Kidney epithelial cell (primary cell): ENCODE measurements around the gene OTUD7B. TPM values are rescaled to one million over a fixed set of nuclear protein-coding genes. Genes with fewer than 3 reads are reported as not detected.
"Not testable (repeated sequence)": the region's sequence is repeated elsewhere in the genome, so short reads cannot be mapped to it uniquely, and the experiment has no call there.

Source experiments
- DNase-seq: peaks from one replicate; pipeline ENCODE4 v3.0.0-alpha.2; 2010; ENCODE audit warnings: low read depth
- H3K27me3 ChIP-seq: 2 replicates; pipeline ENCODE4 v1.6.0; 2011; ENCODE audit warnings: low read length; ENCODE audit not compliant: control insufficient read depth, insufficient read depth
- H3K36me3 ChIP-seq: 2 replicates; pipeline ENCODE4 v1.5.1; 2011; ENCODE audit warnings: low read length; ENCODE audit not compliant: control insufficient read depth, insufficient read depth
- H3K4me3 ChIP-seq: 2 replicates; pipeline ENCODE4 v1.5.1; 2011; ENCODE audit warnings: low read depth, mild to moderate bottlenecking, control low read depth, low read length
- total RNA-seq: library from RNA; depleted of rRNA; stranded (reverse); fragments of >200 nt; gene quantifications from 2 replicates; pipeline ENCODE4 v1.2.3, GENCODE V29; 2015
- TF ChIP-seq, protein P1 (sequence below): IDR thresholded peaks from 2 replicates; pipeline ENCODE4 v1.5.1; 2011; ENCODE audit warnings: mild to moderate bottlenecking, moderate library complexity, low read length, control low read depth, inconsistent platforms; ENCODE audit not compliant: insufficient read depth, poor library complexity, severe bottlenecking

The OTUD7B gene
- total RNA-seq, 1 donor from 2014 or later, result 14.7 TPM

DNA sequence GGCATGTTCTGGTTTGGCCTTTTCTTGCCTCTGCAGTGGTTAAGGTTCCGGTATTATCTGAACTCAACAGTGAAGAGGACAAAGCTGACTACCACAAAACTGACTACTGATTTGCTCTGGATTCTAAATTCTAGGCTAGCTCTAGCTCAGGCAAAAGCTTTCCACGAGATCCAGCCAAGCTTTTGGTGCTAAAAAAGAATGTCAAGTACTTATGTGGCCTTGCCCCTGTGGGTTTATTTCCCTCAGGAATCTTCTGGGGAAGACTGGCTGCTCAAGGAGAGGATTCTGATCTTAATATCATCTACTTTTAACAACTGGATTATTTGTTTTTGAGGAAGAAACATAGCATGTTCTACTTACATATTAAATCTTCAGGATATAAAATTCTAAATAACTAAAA is 47.8 kb downstream of the OTUD7B start:
- H3K36me3 ChIP-seq, result peaks cover 6% of the 10 kb centered on the region
- no peaks in the 10 kb centered on the region for H3K27me3 ChIP-seq
- TF ChIP-seq, protein P1, sequence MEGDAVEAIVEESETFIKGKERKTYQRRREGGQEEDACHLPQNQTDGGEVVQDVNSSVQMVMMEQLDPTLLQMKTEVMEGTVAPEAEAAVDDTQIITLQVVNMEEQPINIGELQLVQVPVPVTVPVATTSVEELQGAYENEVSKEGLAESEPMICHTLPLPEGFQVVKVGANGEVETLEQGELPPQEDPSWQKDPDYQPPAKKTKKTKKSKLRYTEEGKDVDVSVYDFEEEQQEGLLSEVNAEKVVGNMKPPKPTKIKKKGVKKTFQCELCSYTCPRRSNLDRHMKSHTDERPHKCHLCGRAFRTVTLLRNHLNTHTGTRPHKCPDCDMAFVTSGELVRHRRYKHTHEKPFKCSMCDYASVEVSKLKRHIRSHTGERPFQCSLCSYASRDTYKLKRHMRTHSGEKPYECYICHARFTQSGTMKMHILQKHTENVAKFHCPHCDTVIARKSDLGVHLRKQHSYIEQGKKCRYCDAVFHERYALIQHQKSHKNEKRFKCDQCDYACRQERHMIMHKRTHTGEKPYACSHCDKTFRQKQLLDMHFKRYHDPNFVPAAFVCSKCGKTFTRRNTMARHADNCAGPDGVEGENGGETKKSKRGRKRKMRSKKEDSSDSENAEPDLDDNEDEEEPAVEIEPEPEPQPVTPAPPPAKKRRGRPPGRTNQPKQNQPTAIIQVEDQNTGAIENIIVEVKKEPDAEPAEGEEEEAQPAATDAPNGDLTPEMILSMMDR, result no peak
- no peak for DNase-seq
- H3K4me3 ChIP-seq, result no peak overlapping the region

DNA sequence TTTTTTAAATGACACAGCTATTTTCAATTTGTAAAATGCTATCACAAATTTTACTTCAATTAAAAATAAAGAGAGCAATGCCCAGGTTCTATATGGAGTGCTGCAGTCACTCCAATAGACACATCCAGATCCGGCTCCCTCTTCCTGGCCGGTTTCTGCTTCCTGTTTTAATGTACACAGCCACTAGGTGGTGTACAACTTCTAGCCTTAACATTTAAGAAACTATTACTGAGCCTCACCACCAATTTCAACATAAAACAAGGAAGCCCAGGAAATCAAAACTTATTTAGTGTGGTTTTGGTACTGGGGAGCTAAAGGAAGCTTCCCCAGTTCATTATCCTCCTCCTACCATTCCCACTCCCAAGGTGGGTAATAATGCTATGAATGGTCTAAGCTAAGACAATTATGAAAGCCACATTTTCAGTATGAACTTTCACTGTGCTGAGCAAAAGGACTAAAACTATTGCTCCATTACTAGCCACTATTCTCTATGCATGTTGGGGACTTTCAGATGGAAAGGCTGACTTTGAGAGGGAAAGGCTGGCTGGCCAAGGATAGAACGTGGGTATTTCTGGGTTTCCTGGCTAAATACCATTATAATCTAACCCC is 48.4 kb downstream of the OTUD7B start:
- TF ChIP-seq, protein P1, result peak; percentile 64
- no peak overlapping the region for H3K4me3 ChIP-seq
- no peaks in the 10 kb centered on the region for H3K27me3 ChIP-seq
- DNase-seq, result peak; percentile 47
- peaks cover 5% of the 10 kb centered on the region for H3K36me3 ChIP-seq

DNA sequence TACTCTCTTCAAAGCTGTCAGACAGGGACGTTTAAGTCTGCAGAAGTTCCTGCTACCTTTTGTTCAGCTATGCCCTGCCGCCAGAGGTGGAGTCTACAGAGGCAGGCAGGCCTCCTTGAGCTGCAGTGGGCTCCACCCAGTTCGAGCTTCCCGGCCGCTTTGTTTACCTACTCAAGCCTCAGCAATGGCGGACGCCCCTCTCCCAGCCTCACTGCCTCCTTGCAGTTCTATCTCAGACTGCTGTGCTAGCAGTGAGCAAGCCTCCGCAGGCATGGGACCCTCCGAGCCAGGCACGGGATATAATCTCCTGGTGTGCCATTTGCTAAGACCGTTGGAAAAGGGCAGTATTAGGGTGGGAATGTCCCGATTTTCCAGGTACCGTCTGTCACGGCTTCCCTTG is 53.0 kb downstream of the OTUD7B start:
- not testable (repeated sequence) for H3K27me3 ChIP-seq, DNase-seq, H3K4me3 ChIP-seq, H3K36me3 ChIP-seq

DNA sequence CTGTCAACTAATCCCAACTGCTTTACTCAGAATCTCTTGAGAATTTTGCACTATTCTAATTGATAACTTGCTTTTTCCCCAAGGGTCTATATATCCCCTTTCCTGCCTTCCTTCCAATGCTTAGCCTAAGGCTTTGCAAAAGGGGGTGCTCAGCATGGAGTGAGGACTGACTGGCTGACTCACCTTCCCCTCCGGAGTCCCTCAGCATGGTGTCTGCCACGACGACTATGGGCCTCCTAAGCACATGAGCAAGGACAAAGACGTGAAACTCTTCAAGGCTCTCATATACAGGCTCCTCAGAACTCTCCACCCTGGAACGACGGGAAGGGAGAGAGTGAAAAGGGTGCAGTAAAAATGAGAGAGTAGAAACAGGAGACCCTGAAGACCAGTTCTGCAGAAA is 60.6 kb downstream of the OTUD7B start:
- TF ChIP-seq, protein P1, result no peak
- H3K27me3 ChIP-seq, result no peaks in the 10 kb centered on the region
- DNase-seq, result no peak
- no peak overlapping the region for H3K4me3 ChIP-seq
- peaks cover 3% of the 10 kb centered on the region for H3K36me3 ChIP-seq

DNA sequence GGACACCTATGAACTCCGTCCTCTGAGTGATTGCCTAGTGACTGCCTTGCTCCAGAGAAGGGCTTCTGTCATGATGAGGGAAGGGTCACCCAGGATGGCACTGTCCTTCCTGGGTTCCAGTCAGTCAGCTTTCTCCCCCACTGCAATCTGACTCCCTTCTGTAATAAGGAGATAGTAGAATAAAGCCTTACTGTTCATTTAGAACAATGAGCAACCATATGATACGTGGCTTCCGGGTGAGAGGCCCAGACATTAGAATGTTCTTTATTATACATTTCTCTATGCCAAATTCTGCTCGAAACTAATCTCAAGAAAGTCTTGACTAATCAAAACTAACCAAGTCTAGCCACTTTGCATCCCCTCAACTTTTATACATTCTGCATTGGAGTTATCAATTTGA is 65.3 kb downstream of the OTUD7B start:
- no peak overlapping the region for H3K4me3 ChIP-seq
- TF ChIP-seq, protein P1, result no peak
- no peaks in the 10 kb centered on the region for H3K27me3 ChIP-seq
- peaks cover 3% of the 10 kb centered on the region for H3K36me3 ChIP-seq
- no peak for DNase-seq

DNA sequence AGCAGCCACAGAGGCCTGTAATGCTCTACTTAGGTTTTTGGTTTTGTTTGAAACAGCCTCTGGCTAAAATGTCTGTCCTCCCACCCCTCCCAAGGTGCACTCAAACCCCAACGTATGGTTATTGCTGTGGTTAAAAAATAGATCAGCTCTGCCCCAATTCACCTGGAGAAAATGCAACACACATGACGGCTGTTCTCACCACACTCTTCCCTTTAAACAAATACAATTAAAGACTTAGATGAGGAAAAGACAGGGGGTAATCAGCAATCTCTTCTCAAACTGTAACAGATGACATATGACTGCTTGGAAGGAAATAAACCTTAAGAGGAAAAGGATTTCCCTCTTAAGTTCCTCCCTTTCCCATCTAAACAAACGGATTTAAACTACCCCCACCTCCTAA is 67.6 kb downstream of the OTUD7B start:
- no peaks in the 10 kb centered on the region for H3K27me3 ChIP-seq
- TF ChIP-seq, protein P1, result no peak
- peaks cover 3% of the 10 kb centered on the region for H3K36me3 ChIP-seq
- no peak for DNase-seq
- no peak overlapping the region for H3K4me3 ChIP-seq
